IMR-90 (cell line): ENCODE data around the gene GNG12. TPM values are rescaled to one million over a fixed set of nuclear protein-coding genes. Genes with fewer than 3 reads are reported as not detected.

Experiments
- ATAC-seq: fragments of 200-7000 bp; cut with Tn5 transposase; 2 replicates; pipeline ENCODE4 v1.9.1; 2020; ENCODE audit warnings: low read depth, mild to moderate bottlenecking, moderate library complexity
- BruUV-seq: library from RNA; stranded (reverse); fragments of 400-500 nt; replicated peaks from 2 replicates; lab custom pipeline; 2021; lab: Mats Ljungman, UMichigan
- CTCF ChIA-PET: fragments of 300-600 bp; formaldehyde crosslinking; extraction: SDS; loops from one replicate; lab custom pipeline; 2021; ENCODE audit warnings: antibody characterized with exemption; lab: Yijun Ruan, JAX
- POLR2A ChIA-PET: fragments of 300-600 bp; sonication (Branson Sonifier 250); formaldehyde crosslinking; loops from one replicate; lab custom pipeline; 2022; ENCODE audit warnings: antibody characterized with exemption; ENCODE audit not compliant: unreplicated experiment; lab: Charles Lee
- DNase-seq: peaks from one replicate; pipeline ENCODE4 v3.0.0; 2013
- H2AFZ ChIP-seq: replicated peaks from 2 replicates; pipeline ENCODE3; 2013; ENCODE audit warnings: low read length, mild to moderate bottlenecking; ENCODE audit not compliant: poor library complexity
- H2AK5ac ChIP-seq: 2 replicates; pipeline ENCODE4 v1.6.1; 2013; ENCODE audit warnings: low read depth, low read length, inconsistent platforms
- H2AK9ac ChIP-seq: replicated peaks from 2 replicates; pipeline ENCODE3; 2013; ENCODE audit warnings: mild to moderate bottlenecking, low read depth, low read length, moderate library complexity; ENCODE audit not compliant: poor library complexity
- H2BK120ac ChIP-seq: 2 replicates; pipeline ENCODE4 v1.6.1; 2013; ENCODE audit warnings: low read depth, low read length, inconsistent platforms
- H2BK15ac ChIP-seq: 3 replicates; pipeline ENCODE4 v1.6.1; 2013; ENCODE audit warnings: low read depth, low read length, inconsistent platforms
- H2BK20ac ChIP-seq: 2 replicates; pipeline ENCODE4 v1.6.1; 2013; ENCODE audit warnings: low read depth, mild to moderate bottlenecking, inconsistent platforms, low read length, moderate library complexity
- H2BK5ac ChIP-seq: 2 replicates; pipeline ENCODE4 v1.6.1; 2013; ENCODE audit warnings: mild to moderate bottlenecking, low read depth, low read length, inconsistent platforms; ENCODE audit not compliant: poor library complexity, severe bottlenecking
- H3K14ac ChIP-seq: replicated peaks from 2 replicates; pipeline ENCODE4 v1.6.1; 2013; ENCODE audit warnings: low read depth, low read length, inconsistent platforms
- H3K18ac ChIP-seq: 2 replicates; pipeline ENCODE4 v1.6.1; 2013; ENCODE audit warnings: low read depth, low read length, control low read depth
- H3K23ac ChIP-seq: 2 replicates; pipeline ENCODE4 v1.6.1; 2013; ENCODE audit warnings: low read depth, low read length, inconsistent platforms
- H3K27ac ChIP-seq: 2 replicates; pipeline ENCODE4 v1.5.1; 2013; ENCODE audit warnings: mild to moderate bottlenecking, control low read depth, low read length; ENCODE audit not compliant: insufficient read depth
- H3K27me3 ChIP-seq: 2 replicates; pipeline ENCODE4 v1.6.1; 2013; ENCODE audit warnings: low read length; ENCODE audit not compliant: control insufficient read depth, insufficient read depth
- H3K36me3 ChIP-seq: 2 replicates; pipeline ENCODE4 v1.6.1; 2013; ENCODE audit warnings: low read length, mixed read lengths; ENCODE audit not compliant: control insufficient read depth, insufficient read depth
- H3K4ac ChIP-seq: 2 replicates; pipeline ENCODE4 v1.6.1; 2013; ENCODE audit warnings: low read depth, low read length, inconsistent platforms
- H3K4me1 ChIP-seq: 2 replicates; pipeline ENCODE4 v1.6.1; 2013; ENCODE audit warnings: low read length, mixed read lengths; ENCODE audit not compliant: control insufficient read depth, insufficient read depth
- H3K4me2 ChIP-seq: 2 replicates; pipeline ENCODE4 v1.6.1; 2013; ENCODE audit warnings: low read depth, mild to moderate bottlenecking, control low read depth, low read length, moderate library complexity
- H3K4me3 ChIP-seq: 2 replicates; pipeline ENCODE4 v1.5.1; 2013; ENCODE audit warnings: low read depth, mild to moderate bottlenecking, control low read depth, low read length, moderate library complexity; ENCODE audit not compliant: insufficient read depth
- H3K56ac ChIP-seq: 2 replicates; pipeline ENCODE4 v1.6.1; 2013; ENCODE audit warnings: low read length, inconsistent platforms; ENCODE audit not compliant: insufficient read depth; ENCODE audit errors: extremely low read depth
- H3K79me1 ChIP-seq, 2 experiments: 2 replicates each; pipeline ENCODE4 v1.6.1; 2013; ENCODE audit warnings: low read length in 2 of 2, inconsistent platforms in 1 of 2, low read depth in 1 of 2
- H3K9ac ChIP-seq: 2 replicates; pipeline ENCODE4 v1.6.1; 2013; ENCODE audit warnings: low read depth, low read length, control low read depth
- H3K9me1 ChIP-seq: 2 replicates; pipeline ENCODE4 v1.6.1; 2013; ENCODE audit warnings: low read length, inconsistent platforms; ENCODE audit not compliant: insufficient read depth
- H3K9me3 ChIP-seq: 2 replicates; pipeline ENCODE4 v1.6.1; 2013; ENCODE audit warnings: low read length; ENCODE audit not compliant: control insufficient read depth, insufficient read depth
- H4K20me1 ChIP-seq: 2 replicates; pipeline ENCODE4 v1.6.1; 2013; ENCODE audit warnings: low read length, inconsistent platforms; ENCODE audit not compliant: insufficient read depth
- H4K5ac ChIP-seq: 2 replicates; pipeline ENCODE4 v1.6.1; 2013; ENCODE audit warnings: mild to moderate bottlenecking, low read depth, low read length, control low read depth
- H4K8ac ChIP-seq, 2 experiments: 2 replicates each; pipeline ENCODE4 v1.6.1; 2013; ENCODE audit warnings: low read depth in 2 of 2, low read length in 2 of 2, control low read depth in 1 of 2, inconsistent platforms in 1 of 2
- H4K91ac ChIP-seq: 2 replicates; pipeline ENCODE4 v1.6.1; 2013; ENCODE audit warnings: low read depth, low read length, inconsistent platforms; ENCODE audit not compliant: insufficient read depth
- CEBPB ChIP-seq: IDR thresholded peaks from 2 replicates; pipeline ENCODE4 v1.6.1; 2012; ENCODE audit warnings: low read depth, low read length, improper control_type of control experiment
- SMC3 ChIP-seq: fragments of 150-350 bp; IDR thresholded peaks from 2 replicates; pipeline ENCODE4 v1.6.1; 2016; ENCODE audit warnings: low read depth, mild to moderate bottlenecking, antibody characterized with exemption, low read length, moderate library complexity
- WGBS, 2 experiments: methylation state at CpG; one replicate each; pipeline versions ENCODE4 v1.1.5 to v1.1.7; 2013; ENCODE audit warnings: missing lambda C conversion rate in 2 of 2; ENCODE audit not compliant: insufficient read length in 1 of 2; ENCODE audit errors: extremely low coverage in 2 of 2; 5-methylcytosine and 5-hydroxymethylcytosine counted together
- dilution Hi-C: fragments of 300-500 bp; cut with HindIII; formaldehyde crosslinking; loops from one replicate; pipeline ENCODE4 v1.14.3; 2018; ENCODE audit warnings: low sequenced_read_pairs; ENCODE audit not compliant: unreplicated experiment
- in situ Hi-C: fragments of 300-500 bp; cut with MboI; formaldehyde crosslinking; loops from 3 replicates; pipeline ENCODE4 v1.14.3; 2019; ENCODE audit warnings: low sequenced_read_pairs, inconsistent platforms, mixed read lengths
- intact Hi-C: fragments of 100-400 bp; cut with micrococcal nuclease; formaldehyde crosslinking; loops from 2 replicates; pipeline ENCODE4 v1.10.0; 2022
- polyA plus RNA-seq, 3 experiments: library from polyadenylated mRNA; depleted of rRNA; stranded (reverse); fragments of >200 nt; gene quantifications; 2 replicates each; pipeline ENCODE4 v1.2.3, GENCODE V29; 2012; ENCODE audit warnings: low replicate concordance in 1 of 3
- total RNA-seq: library from RNA; depleted of rRNA; stranded (reverse); fragments of >200 nt; gene quantifications from 2 replicates; pipeline ENCODE4 v1.2.3, GENCODE V29; 2012

Gene GNG12
- total and polyA plus RNA-seq, 2 of the 4 experiments (the other 2 are of a cell fraction), result 92.3 to 132 TPM

DNA sequence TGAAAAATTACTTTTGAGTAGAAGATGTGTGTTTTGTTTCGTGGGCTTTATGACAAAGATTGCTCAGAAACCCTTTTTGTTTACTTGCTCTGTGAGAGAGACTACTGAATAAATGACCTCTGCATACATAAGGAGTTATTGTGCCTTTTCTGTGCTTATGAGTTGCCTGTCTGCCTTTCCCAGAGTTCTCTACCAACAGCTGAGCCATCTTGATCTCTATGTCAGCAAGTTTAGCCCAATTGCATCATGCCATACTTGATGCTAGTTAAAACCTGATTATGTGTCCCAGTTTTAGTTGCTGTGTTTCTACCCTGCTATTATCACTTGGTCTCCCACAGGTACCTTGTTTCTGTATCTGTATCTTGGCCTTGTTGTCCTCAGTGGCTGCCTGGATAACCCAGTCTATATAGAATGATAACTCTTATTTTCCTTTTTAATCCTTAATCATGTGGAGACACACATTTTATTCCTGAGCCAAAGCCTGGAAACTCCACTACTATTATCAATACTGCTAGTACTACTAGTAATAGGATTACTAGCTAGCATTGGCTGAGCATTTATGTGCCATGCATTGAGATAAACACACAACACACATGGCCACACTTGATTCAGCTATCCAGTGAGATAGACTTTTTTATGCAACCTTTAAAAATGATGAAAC lies 28.7 kb upstream of the GNG12 start:
- H3K4me1 ChIP-seq, result peaks cover 6% of the 10 kb centered on the region
- no peak overlapping the region for H3K4ac ChIP-seq
- no peak overlapping the region for H3K4me3 ChIP-seq
- no peaks in the 10 kb centered on the region for H3K27me3 ChIP-seq
- no peak overlapping the region for H3K14ac ChIP-seq
- ChIA-PET CTCF (interaction anchor here (1.3 kb wide), 1 partner anchor 254 kb away, joined by 3 read pairs; no protein-coding TSS in a partner anchor), POLR2A (no interaction called here)
- no peak overlapping the region for H2AFZ ChIP-seq
- no peak overlapping the region for H3K4me2 ChIP-seq
- no peaks in the 10 kb centered on the region; the same call in 1 of the 2 replicates for H3K9me1 ChIP-seq
- H4K20me1 ChIP-seq, result no peaks in the 10 kb centered on the region
- H2BK5ac ChIP-seq, result no peak overlapping the region
- H3K9me3 ChIP-seq, result no peaks in the 10 kb centered on the region
- no peak overlapping the region for H3K9ac ChIP-seq
- dilution Hi-C loops, result no loop called here
- intact Hi-C loops, result no loop called here
- no peak overlapping the region for H4K5ac ChIP-seq
- ATAC-seq, result no peak
- H3K56ac ChIP-seq, result no peak overlapping the region
- no peak overlapping the region for H4K91ac ChIP-seq
- H2BK20ac ChIP-seq, result no peak overlapping the region
- BruUV-seq, result no TSS peak
- H2AK5ac ChIP-seq, result no peak overlapping the region
- no peak overlapping the region; a peak in 1 of 4 replicates for H4K8ac ChIP-seq
- DNase-seq, result peak; percentile 45
- peak overlapping the region; percentile 12; the same call in 1 of the 2 replicates for H3K18ac ChIP-seq
- WGBS, 2 experiments, result no CpG with 5 or more reads among the region's 1 CpG
- in situ Hi-C loops, result no loop called here
- no peak overlapping the region for H3K23ac ChIP-seq
- peak; percentile 52; the same call in 1 of the 2 replicates for TF ChIP-seq CEBPB
- TF ChIP-seq SMC3, result no peak
- H3K79me1 ChIP-seq, result no peaks in the 10 kb centered on the region
- 0 out of 3 replicates have a peak overlapping the region, but pooled peaks have one; percentile 38 for H2BK15ac ChIP-seq
- H3K27ac ChIP-seq, result no peak overlapping the region
- H2BK120ac ChIP-seq, result no peak overlapping the region
- H2AK9ac ChIP-seq, result no peak overlapping the region
- no peaks in the 10 kb centered on the region for H3K36me3 ChIP-seq
